Measurements from ENCODE around the gene EED. TPM values are rescaled to one million over a fixed set of nuclear protein-coding genes. Genes with fewer than 3 reads are reported as not detected.

Gene EED, protein sequence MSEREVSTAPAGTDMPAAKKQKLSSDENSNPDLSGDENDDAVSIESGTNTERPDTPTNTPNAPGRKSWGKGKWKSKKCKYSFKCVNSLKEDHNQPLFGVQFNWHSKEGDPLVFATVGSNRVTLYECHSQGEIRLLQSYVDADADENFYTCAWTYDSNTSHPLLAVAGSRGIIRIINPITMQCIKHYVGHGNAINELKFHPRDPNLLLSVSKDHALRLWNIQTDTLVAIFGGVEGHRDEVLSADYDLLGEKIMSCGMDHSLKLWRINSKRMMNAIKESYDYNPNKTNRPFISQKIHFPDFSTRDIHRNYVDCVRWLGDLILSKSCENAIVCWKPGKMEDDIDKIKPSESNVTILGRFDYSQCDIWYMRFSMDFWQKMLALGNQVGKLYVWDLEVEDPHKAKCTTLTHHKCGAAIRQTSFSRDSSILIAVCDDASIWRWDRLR
- polyA plus RNA-seq, result 11.6 to 28.5 TPM (median 15.4 TPM) in 3 replicates
- polyA plus RNA-seq (2011; ENCODE audit: low read depth), result 21.7 TPM
- polyA plus RNA-seq (2011; cell fraction: cytosol; rRNA removed), result 7.4 and 12.8 TPM in 2 replicates
- 24.0 and 35.9 TPM in 2 replicates for polyA plus RNA-seq (2011; cell fraction: nucleus; rRNA removed)
- 19.4 and 26.1 TPM in 2 replicates for polyA plus RNA-seq (2012; ENCODE audit: low replicate concordance)
- polyA minus RNA-seq, result 4.3 to 20.9 TPM (median 7.2 TPM) in 3 replicates
- 5.4 TPM for polyA minus RNA-seq (2011; cell fraction: cytosol; rRNA and poly(A)+ RNA removed)
- 11.5 and 22.5 TPM in 2 replicates for polyA minus RNA-seq (2011; cell fraction: nucleus; rRNA and poly(A)+ RNA removed)

GRCh38 chr11:86244522-86245368 lies at the start of gene EED:
TSS of gene EED (plus strand) at chr11:86244753. CDS start at chr11:86245230, 477 bp downstream.
- no peak for FAIRE-seq
- dilution Hi-C loops (cut with MboI; ENCODE audit: extremely low pct_ligation_motif_present, low sequenced_read_pairs), result no loop called here
- H3K79me2 ChIP-seq (ENCODE audit: control insufficient read depth, insufficient read depth, low read length), result peaks cover 45% of the 10 kb centered on the region

DNA sequence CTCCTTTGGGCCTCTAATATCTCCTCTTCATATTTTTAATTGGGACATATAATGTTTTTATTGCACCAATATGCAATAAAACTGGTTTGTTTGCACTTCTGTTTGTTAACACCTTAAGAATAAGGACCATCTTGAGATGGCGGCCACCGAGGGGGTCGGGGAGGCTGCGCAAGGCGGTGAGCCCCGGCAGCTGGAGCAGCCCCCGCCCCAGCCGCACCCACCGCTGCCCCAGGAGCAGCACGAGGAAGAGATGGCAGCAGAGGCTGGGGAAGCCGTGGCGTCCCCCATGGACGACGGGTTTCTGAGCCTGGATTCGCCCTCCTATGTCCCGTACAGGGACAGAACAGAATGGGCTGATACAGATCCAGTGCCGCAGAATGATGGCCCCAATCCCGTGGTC lies 49.6 kb upstream of the EED start:
- no peaks in the 10 kb centered on the region for H4K20me1 ChIP-seq (ENCODE audit: control insufficient read depth, extremely low read depth, insufficient read depth, low read length)
- H3K9ac ChIP-seq (ENCODE audit: control insufficient read depth, extremely low read depth, insufficient read depth, low read length), result no peak overlapping the region
- no peaks in the 10 kb centered on the region for H3K79me2 ChIP-seq (ENCODE audit: control insufficient read depth, insufficient read depth, low read length)
- H3K27me3 ChIP-seq (ENCODE audit: control insufficient read depth, extremely low read depth, insufficient read depth, low read length), result no peaks in the 10 kb centered on the region
- H3K36me3 ChIP-seq (ENCODE audit: control insufficient read depth in 2 of 2, extremely low read depth in 1 of 2, insufficient read depth in 2 of 2, low read length in 2 of 2), result no peaks in the 10 kb centered on the region
- no peak overlapping the region for H3K4me2 ChIP-seq (ENCODE audit: control insufficient read depth, extremely low read depth, insufficient read depth, low read depth, low read length)
- TF ChIP-seq, protein P1, sequence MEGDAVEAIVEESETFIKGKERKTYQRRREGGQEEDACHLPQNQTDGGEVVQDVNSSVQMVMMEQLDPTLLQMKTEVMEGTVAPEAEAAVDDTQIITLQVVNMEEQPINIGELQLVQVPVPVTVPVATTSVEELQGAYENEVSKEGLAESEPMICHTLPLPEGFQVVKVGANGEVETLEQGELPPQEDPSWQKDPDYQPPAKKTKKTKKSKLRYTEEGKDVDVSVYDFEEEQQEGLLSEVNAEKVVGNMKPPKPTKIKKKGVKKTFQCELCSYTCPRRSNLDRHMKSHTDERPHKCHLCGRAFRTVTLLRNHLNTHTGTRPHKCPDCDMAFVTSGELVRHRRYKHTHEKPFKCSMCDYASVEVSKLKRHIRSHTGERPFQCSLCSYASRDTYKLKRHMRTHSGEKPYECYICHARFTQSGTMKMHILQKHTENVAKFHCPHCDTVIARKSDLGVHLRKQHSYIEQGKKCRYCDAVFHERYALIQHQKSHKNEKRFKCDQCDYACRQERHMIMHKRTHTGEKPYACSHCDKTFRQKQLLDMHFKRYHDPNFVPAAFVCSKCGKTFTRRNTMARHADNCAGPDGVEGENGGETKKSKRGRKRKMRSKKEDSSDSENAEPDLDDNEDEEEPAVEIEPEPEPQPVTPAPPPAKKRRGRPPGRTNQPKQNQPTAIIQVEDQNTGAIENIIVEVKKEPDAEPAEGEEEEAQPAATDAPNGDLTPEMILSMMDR (optimal IDR thresholded peaks at IDR 0.05 in 1 of 3, IDR thresholded peaks at IDR 0.05 in 1 of 3, conservative IDR thresholded peaks at IDR 0.05 in 1 of 3; ENCODE audit: extremely low read depth in 1 of 3, insufficient read depth in 2 of 3, low read length in 3 of 3), result no peak
- no peak for TF ChIP-seq EZH2 (IDR thresholded peaks at IDR 0.05; ENCODE audit: low read length)
- no peak for FAIRE-seq
- H3K9me1 ChIP-seq (ENCODE audit: control insufficient read depth, extremely low read depth, insufficient read depth, low read length), result no peaks in the 10 kb centered on the region
- H3K9me3 ChIP-seq (ENCODE audit: control insufficient read depth, low read depth, low read length), result no peaks in the 10 kb centered on the region
- H3K27ac ChIP-seq (ENCODE audit: control insufficient read depth, insufficient read depth, low read length), result no peak overlapping the region
- H3K4me1 ChIP-seq (ENCODE audit: control insufficient read depth, extremely low read depth, insufficient read depth, low read length), result peaks cover 22% of the 10 kb centered on the region
- DNase-seq (ENCODE audit: low read depth, low spot score), result no peak
- H3K4me3 ChIP-seq (ENCODE audit: control insufficient read depth in 2 of 3, extremely low read depth in 1 of 3, insufficient read depth in 2 of 3, low read depth in 1 of 3, low read length in 3 of 3), result no peak overlapping the region
- dilution Hi-C loops (cut with MboI; ENCODE audit: extremely low pct_ligation_motif_present, low sequenced_read_pairs), result no loop called here
- no peak overlapping the region for H2AFZ ChIP-seq (ENCODE audit: control insufficient read depth, low read length)

More at GRCh38 chr11:86244522-86245368, at the start of gene EED:
- H3K4me1 ChIP-seq (ENCODE audit: control insufficient read depth, extremely low read depth, insufficient read depth, low read length), result peaks cover 25% of the 10 kb centered on the region
- H4K20me1 ChIP-seq (ENCODE audit: control insufficient read depth, extremely low read depth, insufficient read depth, low read length), result no peaks in the 10 kb centered on the region
- TF ChIP-seq EZH2 (IDR thresholded peaks at IDR 0.05; ENCODE audit: low read length), result no peak
- TF ChIP-seq, protein P1 (optimal IDR thresholded peaks at IDR 0.05 in 1 of 3, IDR thresholded peaks at IDR 0.05 in 1 of 3, conservative IDR thresholded peaks at IDR 0.05 in 1 of 3; ENCODE audit: extremely low read depth in 1 of 3, insufficient read depth in 2 of 3, low read length in 3 of 3), result no peak
- peak; percentile 63 for DNase-seq (ENCODE audit: low read depth, low spot score)
- no peaks in the 10 kb centered on the region for H3K9me1 ChIP-seq (ENCODE audit: control insufficient read depth, extremely low read depth, insufficient read depth, low read length)
- peak within 1 kb of the TSS; percentile 99 for H2AFZ ChIP-seq (ENCODE audit: control insufficient read depth, low read length)
- peak within 1 kb of the TSS; percentile 97 for H3K9ac ChIP-seq (ENCODE audit: control insufficient read depth, extremely low read depth, insufficient read depth, low read length)
- H3K4me2 ChIP-seq (ENCODE audit: control insufficient read depth, extremely low read depth, insufficient read depth, low read depth, low read length), result peak within 1 kb of the TSS; percentile 94
- no peaks in the 10 kb centered on the region for H3K36me3 ChIP-seq (ENCODE audit: control insufficient read depth in 2 of 2, extremely low read depth in 1 of 2, insufficient read depth in 2 of 2, low read length in 2 of 2)
- peak within 1 kb of the TSS; percentile 96 to 97 (median 97) for H3K4me3 ChIP-seq (ENCODE audit: control insufficient read depth in 2 of 3, extremely low read depth in 1 of 3, insufficient read depth in 2 of 3, low read depth in 1 of 3, low read length in 3 of 3)
- peak within 1 kb of the TSS; percentile 98 for H3K27ac ChIP-seq (ENCODE audit: control insufficient read depth, insufficient read depth, low read length)
- no peaks in the 10 kb centered on the region for H3K9me3 ChIP-seq (ENCODE audit: control insufficient read depth, low read depth, low read length)
- H3K27me3 ChIP-seq (ENCODE audit: control insufficient read depth, extremely low read depth, insufficient read depth, low read length), result no peaks in the 10 kb centered on the region
